SIG-M5 (cell line): ENCODE results near the gene NXPH1.

ENCODE experiments used
- DNase-seq: peaks from one replicate; lab custom pipeline; 2025; lab: John Stamatoyannopoulos, UW

The NXPH1 gene

DNA sequence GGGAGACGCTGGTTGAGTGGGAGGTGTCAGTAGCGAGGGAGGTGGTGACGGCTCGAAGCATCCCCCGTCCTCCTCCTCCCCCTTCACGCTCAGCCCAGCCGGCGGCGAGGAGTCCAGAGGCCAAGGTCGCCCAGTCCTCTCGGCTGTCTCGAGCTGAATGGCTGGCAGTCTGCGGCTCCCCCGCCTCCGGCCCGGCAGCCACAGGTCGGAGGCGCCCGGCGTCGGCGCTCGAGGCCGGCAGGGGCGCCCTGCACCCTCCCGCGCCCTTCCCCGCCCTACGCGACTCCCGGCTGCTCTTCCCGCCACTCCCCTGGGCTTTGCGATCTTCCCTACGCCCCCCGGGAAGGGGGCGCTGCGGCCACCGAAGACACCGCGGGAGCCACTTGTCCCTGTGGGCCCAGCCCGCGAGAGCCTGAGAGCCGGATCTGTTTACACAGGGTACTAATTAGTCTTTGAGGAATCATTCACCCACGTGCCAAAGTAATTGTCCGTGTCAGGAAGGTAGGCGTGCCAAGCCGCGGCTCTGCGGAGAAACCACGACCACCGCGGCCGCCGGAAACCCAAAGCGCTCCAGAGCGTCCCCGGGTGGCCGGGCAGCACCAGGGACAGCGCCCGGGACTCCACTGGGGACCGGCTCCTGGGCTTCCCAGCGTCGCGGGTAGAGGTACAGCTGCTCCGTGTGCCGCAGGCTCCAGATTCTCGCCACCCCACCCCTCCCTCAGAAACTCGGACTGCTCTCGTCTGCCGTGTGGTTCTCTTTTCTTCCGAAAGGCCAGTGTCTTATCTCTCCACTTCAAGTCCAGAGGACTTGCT, at the start of gene NXPH1:
TSS of gene NXPH1 (plus strand) at position 133 of the 813 bp plus-strand sequence.
- DNase-seq, result no peak

GRCh38 chr7:8384901-8385300, 48.5 kb upstream of the NXPH1 start:
- DNase-seq, result no peak

GRCh38 chr7:8386926-8387550, 46.4 kb upstream of the NXPH1 start:
- no peak for DNase-seq

GRCh38 chr7:8387551-8388256, 45.7 kb upstream of the NXPH1 start:
- DNase-seq, result no peak

GRCh38 chr7:8388257-8388625, 45.2 kb upstream of the NXPH1 start:
- DNase-seq, result no peak

DNA sequence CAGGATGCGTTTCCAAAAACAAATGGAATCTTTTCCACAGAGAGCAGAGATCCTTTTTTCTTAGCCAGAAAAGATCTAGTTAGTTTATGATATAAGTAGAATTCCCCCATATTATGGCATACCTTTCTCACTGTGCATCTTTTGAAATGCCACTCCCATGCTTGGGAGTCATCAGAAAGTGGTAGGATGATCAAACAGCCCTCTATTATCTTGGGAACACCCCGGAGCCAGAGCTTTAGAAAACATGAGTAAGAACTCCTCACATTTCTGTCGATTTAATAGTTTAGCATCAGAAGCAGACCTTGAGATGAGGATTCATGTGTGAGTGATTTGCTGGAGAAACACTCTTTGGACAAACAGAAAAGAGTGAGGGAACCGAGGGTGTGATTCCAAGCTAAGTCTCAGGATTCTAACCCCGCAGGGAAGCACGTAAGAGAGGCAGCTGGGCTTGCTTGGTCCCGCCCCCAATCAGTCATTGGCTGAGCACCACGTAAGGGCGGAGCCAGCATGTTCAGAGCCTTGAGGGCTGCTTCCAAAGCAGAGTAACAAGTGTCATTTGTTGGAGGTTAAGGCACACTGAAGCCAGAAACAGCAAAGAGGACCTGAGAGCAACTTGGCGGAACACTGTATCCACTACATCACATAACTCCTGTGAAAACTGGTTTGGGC, 43.7 kb upstream of the NXPH1 start:
- DNase-seq, result no peak

DNA sequence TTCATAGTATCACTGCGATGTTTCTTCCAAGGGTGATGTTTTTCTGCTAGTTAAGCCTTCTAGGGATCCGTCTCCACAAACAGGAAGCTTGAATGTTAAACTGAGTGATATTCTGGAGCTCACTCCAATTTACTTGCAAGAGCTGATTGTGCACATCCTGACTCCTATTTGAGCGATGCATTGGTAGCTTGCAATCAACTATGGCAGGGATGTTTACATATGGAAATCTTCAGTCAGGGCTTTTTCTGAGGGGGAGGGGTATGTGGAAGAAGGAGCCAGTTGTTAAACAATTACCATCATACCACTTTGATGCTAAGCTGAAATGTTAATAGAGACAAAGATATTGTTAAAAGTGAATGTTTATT, 43.2 kb upstream of the NXPH1 start:
- DNase-seq, result no peak

- DNase-seq, result no peak
These were observed 41.9 kb upstream of the NXPH1 start for GRCh38 chr7:8391353-8392062.

GRCh38 chr7:8396294-8396693, 37.1 kb upstream of the NXPH1 start:
- DNase-seq, result no peak

DNA sequence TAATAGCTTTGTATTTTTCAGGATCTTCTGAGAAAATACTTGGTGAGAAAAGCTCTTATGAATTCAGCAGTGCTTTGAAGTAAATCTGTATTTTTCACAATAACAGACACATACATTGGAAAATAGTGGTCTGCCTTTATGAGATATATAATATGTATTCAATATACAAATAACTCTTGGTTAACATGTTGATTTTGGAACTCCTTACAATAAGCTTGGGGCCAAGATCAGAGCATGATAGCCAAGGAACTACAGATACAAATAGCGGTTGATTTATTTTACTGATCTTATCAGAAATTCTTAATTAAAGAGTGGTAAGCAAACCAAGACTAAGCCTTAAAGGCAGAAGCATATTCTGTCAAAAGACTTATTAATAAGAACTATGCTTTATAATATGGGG, 24.5 kb upstream of the NXPH1 start:
- DNase-seq, result no peak

DNA sequence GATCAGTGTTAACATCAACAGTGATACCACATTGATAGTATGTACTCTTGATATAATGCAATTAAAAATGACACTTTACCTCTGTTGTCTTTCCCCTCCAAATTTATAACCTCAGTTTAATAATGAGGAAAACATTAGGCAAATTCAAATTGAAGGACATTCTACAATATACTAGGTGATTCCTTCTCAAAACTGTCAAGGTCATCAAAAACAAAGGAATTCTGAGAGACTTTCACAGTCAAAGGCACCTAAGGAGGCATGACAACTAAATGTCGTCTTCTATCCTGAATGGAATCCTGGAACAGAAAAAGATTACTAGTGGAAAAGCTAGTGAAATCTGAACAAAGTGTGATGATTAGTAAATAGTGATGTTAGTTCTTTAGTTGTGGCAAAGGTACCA, 22.3 kb upstream of the NXPH1 start:
- no peak for DNase-seq

DNA sequence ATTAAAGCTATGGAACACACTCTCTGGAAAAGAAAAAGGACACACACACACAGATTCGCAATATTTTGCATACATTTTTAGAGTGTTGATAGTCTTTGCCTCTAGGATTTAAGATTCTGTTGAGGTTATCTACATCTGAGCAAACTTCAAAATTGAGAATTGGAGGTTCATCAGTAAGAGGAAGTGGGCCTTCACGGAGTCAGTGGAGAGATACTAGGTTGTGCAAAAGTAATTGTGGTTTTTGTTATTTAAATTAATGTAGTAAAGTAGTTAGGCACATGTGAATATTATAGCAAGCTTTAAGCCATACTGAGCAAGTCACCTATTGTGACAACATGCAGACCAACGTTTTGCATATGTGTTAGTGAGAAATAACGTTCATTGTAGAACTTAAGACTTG, 19.8 kb upstream of the NXPH1 start:
- DNase-seq, result no peak

- no peak for DNase-seq
These were observed 14.7 kb upstream of the NXPH1 start for GRCh38 chr7:8418629-8419245.

- no peak for DNase-seq
These were observed 11.2 kb upstream of the NXPH1 start for GRCh38 chr7:8422177-8422576.

DNA sequence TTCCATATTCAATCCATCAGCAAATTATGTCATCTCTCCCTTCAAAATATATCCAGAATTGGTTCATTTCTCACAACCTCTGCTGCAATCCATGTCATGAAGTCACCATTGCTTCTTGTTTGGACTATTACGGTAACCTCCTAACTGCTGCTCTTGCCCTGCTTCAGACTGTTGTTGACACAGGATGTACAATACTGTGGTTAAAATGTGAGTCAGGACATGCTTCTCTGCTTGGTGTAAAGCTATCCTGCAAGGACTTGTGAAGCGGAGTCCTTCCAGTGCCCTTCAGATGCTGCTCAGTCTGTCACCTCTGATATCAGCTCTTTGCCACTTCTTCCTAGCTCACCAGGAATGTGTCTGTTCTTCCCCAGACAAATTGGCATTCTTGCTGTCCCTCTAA, 10.4 kb upstream of the NXPH1 start:
- DNase-seq, result no peak

DNA sequence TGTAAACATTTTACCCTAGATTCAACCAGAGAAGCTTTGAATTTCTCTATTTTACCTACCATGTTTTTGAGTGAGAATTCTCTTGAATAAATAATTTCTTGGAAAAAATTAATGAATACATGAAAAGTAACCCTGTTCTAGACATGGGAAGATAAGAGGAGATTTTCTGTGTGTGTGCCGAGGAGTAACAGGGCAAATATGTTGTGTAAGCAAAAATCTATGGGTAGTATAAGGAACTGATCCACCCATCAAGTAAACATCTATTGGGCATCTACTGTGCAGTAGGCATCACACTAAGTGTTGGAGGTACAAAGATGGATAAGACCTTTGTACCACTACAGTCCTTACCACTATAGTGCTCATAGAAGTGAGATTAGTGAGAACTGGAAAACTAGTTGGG, 8.2 kb upstream of the NXPH1 start:
- DNase-seq, result no peak

GRCh38 chr7:8430643-8431042, 2.8 kb upstream of the NXPH1 start:
- DNase-seq, result no peak

GRCh38 chr7:8434290-8435002, 1.0 kb downstream of the NXPH1 start:
- DNase-seq, result no peak

- DNase-seq, result no peak
These were observed 1.7 kb downstream of the NXPH1 start for GRCh38 chr7:8435095-8435494.

- no peak for DNase-seq
These were observed 2.5 kb downstream of the NXPH1 start for GRCh38 chr7:8435590-8436545.
